ENCODE data around the gene ZBTB1. TPM values are rescaled to one million over a fixed set of nuclear protein-coding genes. Genes with fewer than 3 reads are reported as not detected.

The ZBTB1 gene
- total and polyA plus RNA-seq, 9 of the 15 experiments (the other 6 are each of a cell fraction or from before 2014, with no cell fraction given), result 2.3 to 16.5 (median 9.0) TPM

GRCh38 chr14:64475585-64476273 is 28.8 kb upstream of the ZBTB1 start (continued):
- TF ChIP-seq BRCA1 (IDR thresholded peaks at IDR 0.05) (no peak), BRCA1 (CRISPR knock-in tag; IDR thresholded peaks at IDR 0.05) (no peak), JUNB (CRISPR knock-in tag; conservative IDR thresholded peaks at IDR 0.05) (no peak)

- Histone ChIP-seq H3K9ac (ENCODE audit: insufficient read depth in 1 of 2, low read depth in 2 of 2, low read length in 2 of 2) (no peak overlapping the region), H4K20me1 (replicated peaks; ENCODE audit: control insufficient read depth, insufficient read depth, low read length) (no peaks in the 10 kb centered on the region), H3K4me2 (ENCODE audit: insufficient read depth, low read length) (no peak overlapping the region), H3K4me3 (no peak overlapping the region), H3K27me3 (ENCODE audit: control insufficient read depth in 2 of 2, insufficient read depth in 2 of 2, low read length in 2 of 2) (no peaks in the 10 kb centered on the region), H3K4me1 (replicated peaks in 1 of 2; ENCODE audit: control insufficient read depth in 2 of 2, insufficient read depth in 2 of 2, low read length in 2 of 2) (no peaks in the 10 kb centered on the region), H3K9me1 (ENCODE audit: control insufficient read depth, insufficient read depth, low read length) (no peaks in the 10 kb centered on the region), H3K79me2 (ENCODE audit: control insufficient read depth, insufficient read depth, low read length) (no peaks in the 10 kb centered on the region), H3K9me3 (replicated peaks; ENCODE audit: control insufficient read depth, insufficient read depth, low read depth, low read length) (no peaks in the 10 kb centered on the region), H3K36me3 (ENCODE audit: control insufficient read depth, insufficient read depth, low read length) (no peaks in the 10 kb centered on the region), H3K27ac (ENCODE audit: extremely low read depth, low read depth, low read length) (no peak overlapping the region), H2AFZ (ENCODE audit: low read depth, low read length) (no peak overlapping the region)
- POLR2A ChIA-PET, result interaction anchor here (0.8 kb wide), 1 partner anchor 10 kb away, joined by 4 read pairs; no protein-coding TSS in a partner anchor
- no TSS peak for BruUV-seq (replicated peaks)
- in situ Hi-C loops (cut with MboI) (no loop called here), intact Hi-C loops (cut with micrococcal nuclease) (no loop called here)
- DNase-seq (ENCODE audit: extremely low read depth in 1 of 4, low spot score in 3 of 4) (no peak), FAIRE-seq (no peak), ATAC-seq (no peak)
- CTCF ChIA-PET (ENCODE audit: low intra/inter-chr PET ratio), result no interaction called here
- TF ChIP-seq PTTG1 (tag; IDR thresholded peaks at IDR 0.05; ENCODE audit: low read depth) (no peak), ZBTB2 (IDR thresholded peaks at IDR 0.05) (no peak), ID3 (CRISPR knock-in tag; IDR thresholded peaks at IDR 0.05) (no peak), ID3 (tag; IDR thresholded peaks at IDR 0.05) (no peak), ZKSCAN1 (IDR thresholded peaks at IDR 0.05; ENCODE audit: low read depth, low read length) (no peak), MAZ (CRISPR knock-in tag; conservative IDR thresholded peaks at IDR 0.05 in 1 of 2, IDR thresholded peaks at IDR 0.05 in 1 of 2) (no peak), WHSC1 (IDR thresholded peaks at IDR 0.05; ENCODE audit: low read length) (no peak), TRIM25 (IDR thresholded peaks at IDR 0.05; ENCODE audit: borderline replicate concordance) (no peak), MCM2 (IDR thresholded peaks at IDR 0.05; ENCODE audit: low read depth) (no peak), U2AF2 (optimal IDR thresholded peaks at IDR 0.05; ENCODE audit: low read depth, low read length) (no peak)
- 72% methylated on average over 4 of the region's 8 CpGs for WGBS (ENCODE audit: insufficient coverage, low coverage, missing lambda C conversion rate)
Measured at GRCh38 chr14:64476438-64476837, 28.1 kb upstream of the ZBTB1 start.
